ENCODE data around the gene PHF3.
A peak's percentile ranks its signal among the peaks of the same experiment; 100 is the strongest.

Gene PHF3

DNA sequence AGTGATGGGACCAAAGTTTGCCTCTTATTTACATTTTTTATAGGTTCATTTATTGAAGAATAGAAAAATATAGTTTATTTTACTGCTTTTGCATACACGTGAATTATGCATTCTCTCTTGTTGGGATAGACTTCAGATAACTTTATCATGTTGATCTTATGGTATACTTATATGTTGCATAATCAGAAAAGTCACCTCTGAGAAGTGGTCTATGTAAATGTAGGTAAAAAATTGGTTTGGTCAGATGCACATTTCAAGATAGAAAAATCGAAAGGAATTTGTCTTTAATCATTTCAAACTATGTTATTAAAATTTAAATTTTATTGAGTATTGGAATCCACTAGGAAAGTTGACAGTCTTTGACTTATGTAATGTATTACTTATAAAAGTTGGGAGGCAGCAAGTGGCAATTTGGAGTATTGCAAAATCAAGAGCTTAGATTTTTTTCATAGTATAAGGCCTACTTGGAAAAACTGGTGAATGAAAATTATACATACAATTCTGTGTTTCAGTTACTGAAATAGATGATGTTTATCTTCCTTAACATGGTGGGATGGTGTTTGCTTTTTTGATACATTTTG is 2.4 kb downstream of the PHF3 start:
- H3K27ac ChIP-seq, result no peak overlapping the region
- no peak for DNase-seq (ENCODE audit: low spot score)
- TF ChIP-seq, protein P1, sequence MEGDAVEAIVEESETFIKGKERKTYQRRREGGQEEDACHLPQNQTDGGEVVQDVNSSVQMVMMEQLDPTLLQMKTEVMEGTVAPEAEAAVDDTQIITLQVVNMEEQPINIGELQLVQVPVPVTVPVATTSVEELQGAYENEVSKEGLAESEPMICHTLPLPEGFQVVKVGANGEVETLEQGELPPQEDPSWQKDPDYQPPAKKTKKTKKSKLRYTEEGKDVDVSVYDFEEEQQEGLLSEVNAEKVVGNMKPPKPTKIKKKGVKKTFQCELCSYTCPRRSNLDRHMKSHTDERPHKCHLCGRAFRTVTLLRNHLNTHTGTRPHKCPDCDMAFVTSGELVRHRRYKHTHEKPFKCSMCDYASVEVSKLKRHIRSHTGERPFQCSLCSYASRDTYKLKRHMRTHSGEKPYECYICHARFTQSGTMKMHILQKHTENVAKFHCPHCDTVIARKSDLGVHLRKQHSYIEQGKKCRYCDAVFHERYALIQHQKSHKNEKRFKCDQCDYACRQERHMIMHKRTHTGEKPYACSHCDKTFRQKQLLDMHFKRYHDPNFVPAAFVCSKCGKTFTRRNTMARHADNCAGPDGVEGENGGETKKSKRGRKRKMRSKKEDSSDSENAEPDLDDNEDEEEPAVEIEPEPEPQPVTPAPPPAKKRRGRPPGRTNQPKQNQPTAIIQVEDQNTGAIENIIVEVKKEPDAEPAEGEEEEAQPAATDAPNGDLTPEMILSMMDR (conservative IDR thresholded peaks at IDR 0.05; ENCODE audit: low read depth), result 0 out of 2 replicates have a peak, but pooled peaks have one; percentile 4
- POLR2A ChIA-PET (ENCODE audit: low non-redundant PET), result no interaction called here
- CTCF ChIA-PET, result interaction anchor here (0.7 kb wide), 1 partner anchor 285 kb away, joined by 3 read pairs; no protein-coding TSS in a partner anchor

- DNase-seq (ENCODE audit: low spot score), result peak; percentile 12
- no peak overlapping the region for H3K27ac ChIP-seq
- ChIA-PET CTCF (no interaction called here), POLR2A (ENCODE audit: low non-redundant PET) (no interaction called here)
- TF ChIP-seq, protein P1 (conservative IDR thresholded peaks at IDR 0.05; ENCODE audit: low read depth), result no peak
These were observed 4.5 kb downstream of the PHF3 start for GRCh38 chr6:63640062-63640461.

DNA sequence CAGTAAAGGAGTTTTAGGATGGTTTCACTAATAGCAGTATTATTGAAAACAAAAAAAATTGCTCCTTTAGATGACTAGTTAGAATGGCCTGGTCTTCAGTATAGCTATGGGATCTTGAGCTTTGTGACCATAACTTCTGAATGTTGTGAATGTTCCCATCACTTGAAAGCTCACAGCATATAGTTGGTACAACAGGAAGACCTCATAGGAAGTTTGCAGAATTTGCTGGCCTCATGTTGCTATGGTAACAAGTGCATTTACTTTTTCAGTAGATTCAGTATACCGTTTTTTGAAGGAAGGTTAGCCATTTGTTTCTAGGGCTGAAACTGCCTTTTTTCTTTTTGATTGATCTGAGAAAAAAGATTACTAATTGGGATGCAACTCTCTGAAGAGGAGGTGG is 8.3 kb downstream of the PHF3 start:
- no peak for DNase-seq (ENCODE audit: low spot score)
- TF ChIP-seq, protein P1 (conservative IDR thresholded peaks at IDR 0.05; ENCODE audit: low read depth), result no peak
- CTCF ChIA-PET, result no interaction called here
- H3K27ac ChIP-seq, result no peak overlapping the region
- POLR2A ChIA-PET (ENCODE audit: low non-redundant PET), result no interaction called here

- ChIA-PET POLR2A (ENCODE audit: low non-redundant PET) (no interaction called here), CTCF (no interaction called here)
- peak overlapping the region; percentile 31; the same call in 1 of the 2 replicates for H3K27ac ChIP-seq
- TF ChIP-seq, protein P1 (conservative IDR thresholded peaks at IDR 0.05; ENCODE audit: low read depth), result no peak
- peak; percentile 40 for DNase-seq (ENCODE audit: low spot score)
These were observed 9.2 kb downstream of the PHF3 start for GRCh38 chr6:63644668-63645326.

- no peak overlapping the region for H3K27ac ChIP-seq
- ChIA-PET CTCF (interaction anchor here (1.0 kb wide), 1 partner anchor 11 kb away, joined by 3 read pairs; no protein-coding TSS in a partner anchor), POLR2A (ENCODE audit: low non-redundant PET) (no interaction called here)
- no peak for DNase-seq (ENCODE audit: low spot score)
- TF ChIP-seq, protein P1 (conservative IDR thresholded peaks at IDR 0.05; ENCODE audit: low read depth), result no peak
These were observed 13.7 kb downstream of the PHF3 start for GRCh38 chr6:63649269-63649668.

GRCh38 chr6:63649847-63650265 is 14.3 kb downstream of the PHF3 start:
- H3K27ac ChIP-seq, result no peak overlapping the region
- no peak for DNase-seq (ENCODE audit: low spot score)
- CTCF ChIA-PET, result interaction anchor here (1.0 kb wide), 1 partner anchor 10 kb away, joined by 3 read pairs; no protein-coding TSS in a partner anchor
- POLR2A ChIA-PET (ENCODE audit: low non-redundant PET), result no interaction called here
- TF ChIP-seq, protein P1 (conservative IDR thresholded peaks at IDR 0.05; ENCODE audit: low read depth), result no peak

Measured in RWPE1 (cell line).